B cell (primary cell): ENCODE results near the gene DCDC2C. TPM values are rescaled to one million over a fixed set of nuclear protein-coding genes. Genes with fewer than 3 reads are reported as not detected.
A peak's percentile ranks its signal among the peaks of the same experiment; 100 is the strongest.

Experiments
- ATAC-seq: fragments of 200-7000 bp; cut with Tn5 transposase; one replicate; pipeline ENCODE4 v1.10.0; 2021; ENCODE audit warnings: low read depth, mild to moderate bottlenecking, moderate number of reproducible peaks, moderate library complexity
- CTCF ChIA-PET: fragments of 350-600 bp; sonication (Branson Sonifier 250); formaldehyde crosslinking; loops from one replicate; lab custom pipeline; 2021; ENCODE audit warnings: antibody characterized with exemption, inconsistent platforms; lab: Charles Lee
- POLR2A ChIA-PET: fragments of 350-600 bp; sonication (Branson Sonifier 250); formaldehyde crosslinking; loops from one replicate; lab custom pipeline; 2021; ENCODE audit warnings: antibody characterized with exemption; lab: Charles Lee
- DNase-seq: peaks from one replicate; pipeline ENCODE4 v3.0.0; 2013
- H2AFZ ChIP-seq: 2 replicates; pipeline ENCODE4 v1.6.1; 2012; ENCODE audit warnings: mild to moderate bottlenecking, low read depth, low read length; ENCODE audit not compliant: insufficient read depth, poor library complexity, severe bottlenecking
- H3K27ac ChIP-seq, 2 donors: 1 replicate in 1 of 2; 2 replicates in 1 of 2; pipeline ENCODE4 v1.5.1; 2012 to 2013; ENCODE audit warnings: low read length in 2 of 2, mild to moderate bottlenecking in 2 of 2, moderate library complexity in 1 of 2
- H3K27me3 ChIP-seq, 4 experiments: fragments of 200-600 bp in 1 of 4; sonication (generic) in 1 of 4; replicated peaks in 1 of 4; 1 replicate in 2 of 4; 2 replicates in 2 of 4; pipeline versions ENCODE4 v1.6.1 to v1.7.0; 2013 to 2016; ENCODE audit warnings: low read length in 3 of 4, mild to moderate bottlenecking in 2 of 4, mixed read lengths in 1 of 4, moderate library complexity in 1 of 4; ENCODE audit not compliant: insufficient read depth in 4 of 4, control insufficient read depth in 3 of 4; ENCODE audit errors: control extremely low read depth in 1 of 4
- H3K36me3 ChIP-seq, 2 experiments: replicated peaks in 1 of 2; 1 replicate in 1 of 2; 2 replicates in 1 of 2; pipeline versions ENCODE4 v1.6.1 to v1.7.1; 2013; ENCODE audit warnings: low read length in 1 of 2; ENCODE audit not compliant: insufficient read depth in 2 of 2, control insufficient read depth in 1 of 2; ENCODE audit errors: control extremely low read depth in 1 of 2, extremely low read depth in 1 of 2
- H3K4me1 ChIP-seq, 2 donors: fragments of 200-600 bp in 1 of 2; sonication (generic) in 1 of 2; 1 replicate in 1 of 2; 2 replicates in 1 of 2; pipeline versions ENCODE4 v1.5.1 to v1.6.1; 2013 to 2017; ENCODE audit warnings: low read length in 2 of 2; ENCODE audit not compliant: control insufficient read depth in 2 of 2, insufficient read depth in 2 of 2
- H3K4me2 ChIP-seq: replicated peaks from 2 replicates; pipeline ENCODE3; 2012; ENCODE audit warnings: mild to moderate bottlenecking, low read depth, low read length; ENCODE audit not compliant: poor library complexity, severe bottlenecking
- H3K4me3 ChIP-seq, 5 experiments: fragments of 200-600 bp in 1 of 5; sonication (generic) in 1 of 5; 1 replicate in 3 of 5; 2 replicates in 2 of 5; pipeline versions ENCODE4 v1.5.1 to v1.7.0; 2011 to 2016; ENCODE audit warnings: low read length in 4 of 5, mild to moderate bottlenecking in 4 of 5, low read depth in 2 of 5, control low read depth in 1 of 5, moderate library complexity in 1 of 5; ENCODE audit not compliant: insufficient read depth in 1 of 5; ENCODE audit errors: control extremely low read depth in 1 of 5, extremely low read depth in 1 of 5
- H3K79me2 ChIP-seq: fragments of 200-600 bp; sonication (generic); one replicate; pipeline ENCODE4 v1.6.0; 2016; ENCODE audit warnings: low read length; ENCODE audit not compliant: control insufficient read depth, insufficient read depth
- H3K9ac ChIP-seq: fragments of 200-600 bp; sonication (generic); 2 replicates; pipeline ENCODE4 v1.6.1; 2017; ENCODE audit warnings: mild to moderate bottlenecking, low read length, moderate library complexity
- H3K9me3 ChIP-seq, 3 donors: one replicate each; pipeline versions ENCODE4 v1.6.1 to v1.7.1; 2013; ENCODE audit warnings: low read length in 2 of 3; ENCODE audit not compliant: control insufficient read depth in 2 of 3, insufficient read depth in 1 of 3; ENCODE audit errors: control extremely low read depth in 1 of 3
- H4K20me1 ChIP-seq: 2 replicates; pipeline ENCODE4 v1.6.0; 2012; ENCODE audit warnings: mild to moderate bottlenecking, low read length; ENCODE audit not compliant: insufficient read depth, control insufficient read depth, poor library complexity, severe bottlenecking
- H3K27ac Mint-ChIP-seq: one replicate; pipeline ENCODE4 v1.8.0; 2021; ENCODE audit warnings: mixed read lengths
- H3K27me3 Mint-ChIP-seq: one replicate; pipeline ENCODE4 v1.8.0; 2021; ENCODE audit warnings: mixed read lengths
- H3K4me1 Mint-ChIP-seq: one replicate; pipeline ENCODE4 v1.8.0; 2021; ENCODE audit warnings: mixed read lengths
- H3K4me3 Mint-ChIP-seq: one replicate; pipeline ENCODE4 v1.8.0; 2021; ENCODE audit warnings: mixed read lengths
- H3K9me3 Mint-ChIP-seq: one replicate; pipeline ENCODE4 v1.8.0; 2022; ENCODE audit warnings: mixed read lengths; ENCODE audit not compliant: insufficient read depth
- EZH2 ChIP-seq: IDR thresholded peaks from 2 replicates; pipeline ENCODE4 v1.6.1; 2012; ENCODE audit warnings: borderline replicate concordance, low read depth, mild to moderate bottlenecking, moderate library complexity, low read length; ENCODE audit not compliant: insufficient read depth, poor library complexity, severe bottlenecking
- WGBS: methylation state at CpG from one replicate; pipeline ENCODE4 v1.1.5; 2013; ENCODE audit warnings: missing lambda C conversion rate; ENCODE audit not compliant: insufficient coverage; 5-methylcytosine and 5-hydroxymethylcytosine counted together
- intact Hi-C: fragments of 100-400 bp; cut with micrococcal nuclease; formaldehyde crosslinking; loops from one replicate; pipeline ENCODE4 v1.10.0; 2022
- polyA plus RNA-seq: library from polyadenylated mRNA; depleted of rRNA; stranded (reverse); fragments of >200 nt; gene quantifications from 2 replicates; pipeline ENCODE4 v1.2.3, GENCODE V29; 2012
- total RNA-seq, 2 donors: library from RNA; stranded (reverse); fragments of 120-200 nt in 1 of 2; gene quantifications; 1 replicate in 1 of 2; 2 replicates in 1 of 2; pipeline versions ENCODE4 v1.2.3 to v1.2.4, GENCODE V29; 2013 to 2022
- TF ChIP-seq, protein P1 (sequence below): fragments of 200-600 bp; IDR thresholded peaks from one replicate; pipeline ENCODE4 v1.8.0; 2022; ENCODE audit warnings: antibody characterized with exemption, mild to moderate bottlenecking

Gene DCDC2C
- total and polyA plus RNA-seq, 2 donors (not counting 1 experiment from before 2014, with no cell fraction given), result not detected

DNA sequence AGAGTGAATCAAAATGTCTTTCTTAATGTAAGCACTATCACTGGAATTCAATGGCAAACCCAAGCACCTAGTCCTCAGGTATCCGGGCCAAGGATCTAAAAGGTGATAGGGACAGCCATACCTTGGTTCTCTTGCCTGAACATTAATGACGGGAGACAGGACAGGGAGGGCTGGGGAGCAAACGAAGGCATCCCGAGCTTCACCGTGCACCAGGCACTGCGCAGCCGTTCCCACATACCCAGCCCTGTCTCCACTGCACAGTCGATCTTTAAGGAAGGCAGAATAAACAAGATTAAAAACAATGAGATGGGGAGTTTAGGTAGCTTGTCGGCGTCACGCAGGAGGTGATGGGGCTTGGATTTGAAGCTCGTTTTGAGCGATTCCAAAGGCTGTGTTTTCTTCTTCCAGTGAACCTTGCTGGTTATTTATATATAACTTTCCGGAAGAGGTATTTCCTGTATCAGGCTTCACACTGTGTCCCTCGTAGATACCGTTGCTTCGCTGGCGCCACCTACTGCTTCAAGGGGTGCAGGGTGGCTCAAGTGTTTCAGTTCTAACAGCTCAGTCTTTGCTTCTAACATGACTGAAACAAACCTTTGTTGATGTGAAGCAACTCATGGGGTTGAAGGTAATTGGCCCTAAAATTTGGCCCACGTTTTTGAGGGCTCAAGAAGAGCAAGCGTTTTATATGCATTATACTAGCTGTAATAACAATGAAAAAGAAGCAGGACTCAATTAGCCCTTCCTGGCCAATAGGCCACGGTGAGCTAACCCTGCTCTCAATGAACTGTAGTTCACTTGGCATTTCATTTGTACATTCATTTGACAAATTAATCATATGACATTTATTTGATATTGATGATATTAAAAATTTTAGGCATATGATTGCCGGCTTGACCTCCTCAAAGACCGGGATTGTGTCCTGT is 77.4 kb downstream of the DCDC2C start:
- H2AFZ ChIP-seq, result peak overlapping the region; percentile 58
- WGBS, result 27% methylated on average over 13 of the region's 23 CpGs
- ChIA-PET POLR2A (no interaction called here), CTCF (no interaction called here)
- H3K79me2 ChIP-seq, result no peaks in the 10 kb centered on the region
- DNase-seq (peak; percentile 19), ATAC-seq (no peak)
- Mint-ChIP-seq H3K27me3 (peaks cover 36% of the 10 kb centered on the region), H3K9me3 (no peaks in the 10 kb centered on the region), H3K27ac (no peak overlapping the region), H3K4me1 (peaks cover 14% of the 10 kb centered on the region), H3K4me3 (peak overlapping the region; percentile 51)
- TF ChIP-seq, protein P1, sequence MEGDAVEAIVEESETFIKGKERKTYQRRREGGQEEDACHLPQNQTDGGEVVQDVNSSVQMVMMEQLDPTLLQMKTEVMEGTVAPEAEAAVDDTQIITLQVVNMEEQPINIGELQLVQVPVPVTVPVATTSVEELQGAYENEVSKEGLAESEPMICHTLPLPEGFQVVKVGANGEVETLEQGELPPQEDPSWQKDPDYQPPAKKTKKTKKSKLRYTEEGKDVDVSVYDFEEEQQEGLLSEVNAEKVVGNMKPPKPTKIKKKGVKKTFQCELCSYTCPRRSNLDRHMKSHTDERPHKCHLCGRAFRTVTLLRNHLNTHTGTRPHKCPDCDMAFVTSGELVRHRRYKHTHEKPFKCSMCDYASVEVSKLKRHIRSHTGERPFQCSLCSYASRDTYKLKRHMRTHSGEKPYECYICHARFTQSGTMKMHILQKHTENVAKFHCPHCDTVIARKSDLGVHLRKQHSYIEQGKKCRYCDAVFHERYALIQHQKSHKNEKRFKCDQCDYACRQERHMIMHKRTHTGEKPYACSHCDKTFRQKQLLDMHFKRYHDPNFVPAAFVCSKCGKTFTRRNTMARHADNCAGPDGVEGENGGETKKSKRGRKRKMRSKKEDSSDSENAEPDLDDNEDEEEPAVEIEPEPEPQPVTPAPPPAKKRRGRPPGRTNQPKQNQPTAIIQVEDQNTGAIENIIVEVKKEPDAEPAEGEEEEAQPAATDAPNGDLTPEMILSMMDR, result peak; percentile 19
- TF ChIP-seq EZH2, result no peak
- peak overlapping the region in 1 of 5 experiments; percentile 29 for H3K4me3 ChIP-seq
- H3K4me1 ChIP-seq, result peaks cover 5 to 7% of the 10 kb centered on the region in 2 donors
- peaks cover 0 to 3% (median 0%) of the 10 kb centered on the region in 3 donors for H3K9me3 ChIP-seq
- H3K36me3 ChIP-seq, result no peaks in the 10 kb centered on the region
- no peaks in the 10 kb centered on the region for H4K20me1 ChIP-seq
- H3K9ac ChIP-seq, result peak overlapping the region; percentile 37
- no peak overlapping the region for H3K27ac ChIP-seq
- intact Hi-C loops, result no loop called here
- H3K27me3 ChIP-seq, result peaks cover 0 to 2% (median 0%) of the 10 kb centered on the region in 4 experiments
- peak overlapping the region; percentile 45 for H3K4me2 ChIP-seq

DNA sequence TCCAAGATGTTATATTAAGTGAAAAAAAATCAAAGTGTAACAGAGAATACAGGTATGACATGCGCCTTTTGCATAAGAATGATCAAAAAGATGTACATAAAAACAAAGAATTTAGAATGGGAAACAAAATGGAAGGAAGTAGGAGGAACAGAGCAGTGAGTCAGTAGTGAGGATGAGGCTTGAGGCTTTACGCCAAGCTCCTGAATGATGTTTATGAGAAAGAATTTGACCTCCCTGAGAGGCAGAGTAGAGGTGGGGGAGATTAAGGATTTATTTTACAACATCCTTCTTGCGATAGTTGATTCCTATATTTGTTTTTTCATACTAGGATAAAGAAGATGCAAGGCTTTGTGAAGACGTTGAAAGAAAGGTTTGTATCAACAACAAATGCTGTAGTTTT is 81.4 kb downstream of the DCDC2C start:
- H3K4me1 Mint-ChIP-seq, result peaks cover 12% of the 10 kb centered on the region
- Histone ChIP-seq H3K36me3 (no peaks in the 10 kb centered on the region), H3K27ac (no peak overlapping the region), H3K9ac (no peak overlapping the region), H3K27me3 (peaks cover 0 to 1% (median 0%) of the 10 kb centered on the region in 4 experiments), H3K79me2 (no peaks in the 10 kb centered on the region), H3K4me1 (peaks cover 5 to 7% of the 10 kb centered on the region in 2 donors), H3K4me2 (no peak overlapping the region), H2AFZ (no peak overlapping the region), H3K9me3 (no peaks in the 10 kb centered on the region), H3K4me3 (no peak overlapping the region), H4K20me1 (no peaks in the 10 kb centered on the region)
- H3K27me3 Mint-ChIP-seq, result peaks cover 6% of the 10 kb centered on the region
- H3K27ac Mint-ChIP-seq, result no peak overlapping the region
- ATAC-seq, result no peak
- 100% methylated on average over 2 of the region's 4 CpGs for WGBS
- no peak for TF ChIP-seq EZH2
- TF ChIP-seq, protein P1, result no peak
- no peak overlapping the region for H3K4me3 Mint-ChIP-seq
- no peak for DNase-seq
- H3K9me3 Mint-ChIP-seq, result no peaks in the 10 kb centered on the region
- ChIA-PET POLR2A (no interaction called here), CTCF (no interaction called here)
- intact Hi-C loops, result no loop called here
